Stimulated activated CD8-positive, alpha-beta memory T cell treated with anti-CD3 and anti-CD28 coated beads, Interleukin-2, amount 100 ng/mL, for 1 hour (primary cell): ENCODE results near the gene CD6.

Experiments
- DNase-seq, 2 donors: peaks; one replicate each; pipeline ENCODE4 v3.0.0-alpha.2; 2020; ENCODE audit warnings: low read depth in 2 of 2

Gene CD6, protein sequence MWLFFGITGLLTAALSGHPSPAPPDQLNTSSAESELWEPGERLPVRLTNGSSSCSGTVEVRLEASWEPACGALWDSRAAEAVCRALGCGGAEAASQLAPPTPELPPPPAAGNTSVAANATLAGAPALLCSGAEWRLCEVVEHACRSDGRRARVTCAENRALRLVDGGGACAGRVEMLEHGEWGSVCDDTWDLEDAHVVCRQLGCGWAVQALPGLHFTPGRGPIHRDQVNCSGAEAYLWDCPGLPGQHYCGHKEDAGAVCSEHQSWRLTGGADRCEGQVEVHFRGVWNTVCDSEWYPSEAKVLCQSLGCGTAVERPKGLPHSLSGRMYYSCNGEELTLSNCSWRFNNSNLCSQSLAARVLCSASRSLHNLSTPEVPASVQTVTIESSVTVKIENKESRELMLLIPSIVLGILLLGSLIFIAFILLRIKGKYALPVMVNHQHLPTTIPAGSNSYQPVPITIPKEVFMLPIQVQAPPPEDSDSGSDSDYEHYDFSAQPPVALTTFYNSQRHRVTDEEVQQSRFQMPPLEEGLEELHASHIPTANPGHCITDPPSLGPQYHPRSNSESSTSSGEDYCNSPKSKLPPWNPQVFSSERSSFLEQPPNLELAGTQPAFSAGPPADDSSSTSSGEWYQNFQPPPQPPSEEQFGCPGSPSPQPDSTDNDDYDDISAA

DNA sequence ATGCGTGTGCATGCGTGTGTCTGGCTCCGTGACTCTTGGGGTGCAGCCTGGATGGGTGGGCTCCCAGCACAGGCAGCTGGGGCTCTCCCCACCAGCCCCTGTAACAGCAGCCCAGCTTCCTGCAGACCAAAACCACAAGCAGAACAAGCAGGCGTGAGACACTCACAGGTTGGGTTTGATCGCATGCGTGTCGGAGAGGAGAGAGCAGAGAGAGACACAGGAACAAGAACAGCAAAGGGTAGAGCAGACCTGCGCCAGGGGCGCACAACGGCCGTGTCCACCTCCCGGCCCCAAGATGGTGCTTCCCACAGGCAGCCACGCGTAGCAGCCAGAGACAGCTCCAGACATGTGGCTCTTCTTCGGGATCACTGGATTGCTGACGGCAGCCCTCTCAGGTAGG is at the start of gene CD6:
TSS of gene CD6 (plus strand) at position 161 of the 400 bp plus-strand sequence. CDS start at position 347, 186 bp downstream.
- DNase-seq = no peak

DNA sequence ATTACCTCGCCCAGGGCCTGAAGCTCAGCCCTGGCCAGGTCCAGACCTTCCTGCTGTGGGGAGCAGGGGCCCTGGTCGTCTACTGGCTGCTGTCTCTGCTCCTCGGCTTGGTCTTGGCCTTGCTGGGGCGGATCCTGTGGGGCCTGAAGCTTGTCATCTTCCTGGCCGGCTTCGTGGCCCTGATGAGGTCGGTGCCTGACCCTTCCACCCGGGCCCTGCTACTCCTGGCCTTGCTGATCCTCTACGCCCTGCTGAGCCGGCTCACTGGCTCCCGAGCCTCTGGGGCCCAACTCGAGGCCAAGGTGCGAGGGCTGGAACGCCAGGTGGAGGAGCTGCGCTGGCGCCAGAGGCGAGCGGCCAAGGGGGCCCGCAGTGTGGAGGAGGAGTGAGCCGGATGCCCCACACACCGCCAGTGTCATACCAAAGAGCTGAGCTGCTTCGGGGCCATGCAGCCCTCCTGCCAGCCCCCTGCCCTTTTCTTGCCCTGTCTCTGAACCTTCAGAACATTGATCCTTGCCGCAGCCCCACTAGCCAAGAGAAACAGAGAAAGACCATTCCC is 49.6 kb upstream of the CD6 start:
- DNase-seq = no peak

DNA sequence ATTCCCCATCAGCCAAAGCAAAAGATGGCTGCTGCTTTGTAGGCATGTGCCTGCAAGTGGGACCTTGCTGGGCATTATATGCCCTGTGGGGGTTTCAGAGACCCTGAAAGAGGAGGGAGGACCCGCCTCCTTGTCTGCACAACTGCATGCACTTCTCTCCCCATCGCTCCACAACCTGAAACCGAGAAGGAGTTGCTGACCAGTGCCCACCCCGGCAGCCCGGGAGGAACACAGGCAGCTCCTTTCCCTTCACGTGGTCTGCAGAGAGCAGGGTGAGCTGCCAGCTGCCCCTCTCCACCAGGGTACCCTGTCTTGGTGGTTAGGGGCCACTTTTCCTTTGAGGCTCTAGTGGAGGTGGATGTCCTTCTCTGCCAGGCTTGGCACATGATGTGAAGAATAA is 48.6 kb upstream of the CD6 start:
- DNase-seq = no peak

DNA sequence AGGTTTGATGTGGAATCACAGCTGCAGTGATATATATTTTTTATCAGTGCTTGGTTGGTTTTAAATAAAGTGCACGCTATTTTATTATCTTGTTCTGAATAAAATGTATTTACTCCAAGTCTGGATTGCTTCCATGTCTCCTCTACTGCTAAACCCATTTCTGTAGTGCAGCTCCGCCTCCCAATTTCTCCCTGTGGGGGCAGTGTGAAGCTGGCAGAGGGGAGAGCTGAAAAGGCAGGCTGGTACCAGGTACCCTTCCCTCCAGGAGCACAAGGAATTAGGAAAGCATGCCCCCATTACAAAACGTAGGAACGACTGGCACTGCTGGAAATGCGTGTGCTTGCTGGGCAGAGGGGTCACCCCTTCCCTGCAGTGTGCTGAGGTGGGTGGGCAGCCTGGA is 48.2 kb upstream of the CD6 start:
- no peak for DNase-seq

DNA sequence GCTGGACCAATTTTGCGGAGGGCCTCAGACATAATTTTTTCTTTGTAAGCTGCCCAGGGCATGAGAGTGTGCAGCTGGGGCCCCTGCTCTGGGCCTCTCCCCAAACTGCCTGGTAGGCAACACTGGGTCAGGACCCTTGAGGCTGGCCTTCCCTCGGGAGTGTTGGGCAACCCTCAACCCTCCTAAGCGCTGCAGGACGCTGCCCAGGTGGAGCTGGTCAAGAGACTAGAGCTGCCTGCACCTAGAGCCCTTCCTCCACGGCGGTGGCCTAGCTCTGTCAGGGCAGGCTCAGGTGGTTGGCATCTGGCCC is 47.7 kb upstream of the CD6 start:
- no peak for DNase-seq

DNA sequence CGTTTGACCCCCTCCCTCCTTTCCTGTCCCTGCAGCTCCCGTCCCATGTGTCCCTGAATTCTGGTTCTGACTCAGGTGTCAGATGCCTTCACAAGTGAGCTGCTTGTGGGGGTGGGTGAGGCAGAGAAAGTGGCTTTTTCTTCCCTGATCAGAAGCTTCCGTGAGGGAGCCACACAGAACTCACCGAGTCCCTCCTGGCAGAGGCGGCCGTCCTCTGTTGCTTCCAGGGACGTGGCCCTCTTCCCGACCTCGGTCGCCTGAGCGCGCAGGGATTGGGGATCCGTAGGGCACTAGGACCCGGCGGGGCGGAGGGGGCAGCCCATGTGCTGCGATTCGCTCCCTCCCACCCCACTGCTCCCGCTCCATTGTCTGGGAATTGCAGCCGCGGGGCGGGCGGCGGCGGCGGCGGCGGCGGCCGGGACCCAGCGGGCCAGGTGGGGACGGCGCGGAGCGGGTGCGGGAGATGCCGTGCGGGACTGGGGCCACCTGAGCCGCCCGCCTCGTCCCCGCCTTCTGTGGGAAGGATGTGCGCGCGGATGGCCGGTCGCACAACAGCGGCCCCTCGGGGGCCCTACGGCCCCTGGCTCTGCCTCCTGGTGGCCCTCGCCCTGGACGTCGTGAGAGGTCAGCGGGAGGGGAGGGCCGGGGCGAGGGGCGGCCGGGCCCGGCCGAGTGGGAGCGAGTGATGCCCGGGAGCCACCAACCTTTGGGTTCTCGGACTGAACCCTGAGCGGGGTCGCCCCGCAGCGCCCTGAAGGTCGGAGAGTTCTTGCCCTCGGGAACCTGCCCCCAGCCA is 47.2 kb upstream of the CD6 start, which contains the start of gene TMEM132A:
TSS of gene TMEM132A (plus strand) at position 351 of the 796 bp plus-strand sequence. CDS start at position 525, 174 bp downstream.
- DNase-seq = no peak

DNA sequence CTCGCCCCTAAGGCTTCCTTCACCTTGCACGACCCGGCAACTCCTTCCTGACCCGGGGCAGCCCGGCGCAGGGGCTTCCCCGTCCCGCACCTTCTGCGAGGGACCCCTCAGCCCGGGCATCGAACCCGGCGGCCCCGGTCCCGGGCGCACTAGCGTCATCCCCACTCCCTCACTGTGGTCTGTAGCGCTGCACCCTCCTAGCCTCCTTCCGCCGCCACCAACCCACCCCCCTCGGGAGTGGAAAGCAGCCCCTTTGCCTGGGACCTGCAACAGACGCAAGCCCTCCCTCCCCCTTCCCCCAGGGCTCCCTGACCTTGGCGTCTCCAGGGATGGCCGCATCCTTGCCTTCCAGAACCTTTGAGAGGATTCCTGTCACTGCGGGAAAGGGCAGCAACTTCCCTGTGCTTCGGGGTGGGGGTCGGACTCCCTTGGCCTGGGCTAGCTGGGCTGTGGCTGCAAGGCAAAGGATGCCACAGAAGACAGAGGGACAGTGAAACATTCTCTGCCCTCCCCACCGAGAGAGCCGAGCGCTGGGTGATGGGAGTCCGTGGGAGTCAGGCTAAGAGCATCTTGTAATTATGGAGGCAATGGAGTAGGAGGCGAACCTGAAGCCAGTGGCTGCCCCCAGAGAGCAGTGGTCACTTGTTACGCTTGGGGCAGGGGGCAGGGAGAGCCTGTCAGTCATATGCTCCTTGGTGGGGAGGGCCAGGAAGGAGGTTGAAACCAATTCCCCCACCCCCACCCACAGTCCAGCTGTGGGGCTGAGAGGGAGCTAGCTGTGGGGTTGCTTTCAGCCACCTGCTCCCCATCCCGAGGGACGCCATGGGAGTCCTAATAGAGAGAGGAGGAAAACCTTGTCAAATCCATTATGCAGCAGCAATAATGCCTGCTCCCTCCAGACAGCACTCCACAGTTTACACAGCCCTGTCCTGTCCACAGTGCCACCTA is 46.3 kb upstream of the CD6 start:
- DNase-seq = no peak

DNA sequence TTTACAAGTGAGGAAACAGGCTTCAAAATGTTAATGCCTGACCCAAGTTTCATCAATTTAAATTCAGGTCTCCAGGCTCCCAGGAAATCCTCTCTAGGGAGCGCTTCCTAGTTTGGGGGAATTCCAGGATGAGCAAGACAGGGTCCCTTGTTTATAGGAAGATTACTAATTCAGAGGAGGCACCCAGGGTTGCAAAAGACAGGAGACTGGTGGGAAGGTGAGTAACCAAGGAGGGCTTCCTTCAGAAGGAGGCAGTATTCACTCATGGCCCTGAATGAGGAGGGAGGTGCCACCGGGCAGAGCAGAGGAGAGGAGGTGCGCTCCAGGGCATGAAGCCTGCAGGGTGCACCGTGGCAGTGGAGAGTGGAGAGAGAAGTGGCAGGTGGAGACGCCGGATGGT is 45.6 kb upstream of the CD6 start:
- no peak for DNase-seq

DNA sequence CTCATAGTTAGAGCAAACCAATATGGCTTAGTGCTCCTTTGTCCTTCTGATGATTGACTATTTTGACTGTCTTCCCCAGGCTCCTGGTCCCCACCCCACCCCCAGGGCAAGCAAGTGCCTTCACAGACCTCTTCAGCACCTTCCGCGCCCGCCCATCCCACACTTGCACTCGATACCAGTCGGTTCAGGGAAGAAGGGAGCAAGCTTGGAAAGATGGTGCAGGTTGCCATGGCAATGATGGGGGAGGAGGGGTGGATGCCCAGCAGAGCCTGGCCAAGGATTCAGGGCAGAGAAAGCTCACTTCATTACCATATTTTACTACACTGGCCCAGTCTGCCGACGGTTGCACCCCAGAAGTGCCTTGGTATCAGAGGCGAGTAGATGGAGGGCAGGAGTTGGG is 45.0 kb upstream of the CD6 start:
- no peak for DNase-seq

DNA sequence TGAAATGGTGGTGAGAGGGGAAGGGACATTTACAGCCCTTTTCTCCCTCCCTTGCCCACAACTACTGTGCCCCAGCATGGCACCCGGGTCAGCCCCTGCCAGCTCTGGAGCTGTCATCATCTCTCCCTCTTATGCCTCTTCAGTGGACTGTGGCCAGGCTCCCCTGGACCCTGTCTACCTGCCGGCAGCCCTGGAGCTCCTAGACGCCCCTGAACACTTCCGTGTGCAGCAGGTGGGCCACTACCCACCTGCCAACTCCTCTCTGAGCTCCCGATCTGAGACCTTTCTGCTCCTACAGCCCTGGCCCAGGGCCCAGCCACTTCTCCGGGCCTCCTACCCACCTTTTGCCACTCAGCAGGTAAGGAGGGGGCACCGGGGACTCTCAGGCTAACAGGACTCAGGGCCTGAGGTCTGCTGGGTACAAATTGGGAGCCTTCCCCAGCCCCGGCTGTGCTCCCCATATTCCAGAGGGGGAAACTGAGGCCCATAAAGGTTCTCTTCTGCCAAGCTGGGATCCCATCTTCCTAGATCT is 44.4 kb upstream of the CD6 start:
- DNase-seq = no peak

DNA sequence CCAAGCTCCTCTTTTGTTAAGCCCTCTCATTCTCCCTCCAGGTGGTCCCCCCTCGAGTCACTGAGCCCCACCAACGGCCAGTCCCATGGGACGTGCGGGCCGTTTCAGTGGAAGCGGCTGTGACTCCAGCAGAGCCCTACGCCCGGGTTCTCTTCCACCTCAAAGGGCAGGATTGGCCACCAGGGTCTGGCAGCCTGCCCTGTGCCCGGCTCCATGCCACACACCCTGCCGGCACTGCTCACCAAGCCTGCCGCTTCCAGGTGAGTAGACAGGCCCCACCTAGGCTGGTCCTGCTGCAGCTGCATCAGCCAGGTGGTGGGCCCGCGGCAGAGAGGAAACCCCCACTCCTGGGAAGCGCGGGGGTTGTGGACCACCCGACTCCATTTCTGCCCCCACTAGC is 43.9 kb upstream of the CD6 start:
- no peak for DNase-seq

DNA sequence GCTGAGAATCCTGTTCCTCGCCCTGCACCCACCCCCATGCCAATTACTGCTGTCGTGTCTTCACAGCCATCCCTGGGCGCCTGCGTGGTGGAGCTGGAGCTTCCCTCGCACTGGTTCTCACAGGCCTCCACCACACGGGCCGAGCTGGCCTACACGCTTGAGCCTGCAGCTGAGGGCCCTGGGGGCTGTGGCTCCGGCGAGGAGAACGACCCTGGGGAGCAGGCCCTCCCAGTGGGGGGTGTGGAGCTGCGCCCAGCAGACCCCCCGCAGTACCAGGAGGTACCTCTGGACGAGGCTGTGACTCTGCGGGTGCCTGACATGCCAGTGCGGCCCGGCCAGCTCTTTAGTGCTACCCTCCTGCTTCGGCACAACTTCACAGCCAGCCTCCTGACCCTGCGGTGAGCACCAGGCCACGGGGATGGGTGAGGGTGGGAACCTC is 42.9 kb upstream of the CD6 start:
- DNase-seq = no peak

DNA sequence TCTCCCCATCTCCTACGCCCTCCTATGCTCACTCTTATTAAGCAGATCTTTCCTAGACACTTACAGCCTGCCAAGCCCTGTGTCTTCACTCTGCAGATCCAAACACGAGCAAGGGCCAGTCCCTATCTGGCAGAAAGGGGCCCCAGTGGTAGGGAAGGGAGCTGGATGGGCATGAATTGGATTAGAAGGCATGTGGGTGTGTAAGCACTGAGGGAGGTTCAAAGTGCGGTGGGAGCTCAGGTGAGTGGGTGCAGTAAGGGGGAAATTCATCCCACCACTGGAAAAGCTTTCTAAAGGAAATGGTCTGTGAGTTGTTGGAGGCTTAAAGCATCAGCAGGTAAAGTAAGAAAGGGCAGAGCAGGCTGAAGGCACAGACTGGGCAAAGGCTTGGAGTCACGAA is 41.7 kb upstream of the CD6 start:
- DNase-seq = no peak

DNA sequence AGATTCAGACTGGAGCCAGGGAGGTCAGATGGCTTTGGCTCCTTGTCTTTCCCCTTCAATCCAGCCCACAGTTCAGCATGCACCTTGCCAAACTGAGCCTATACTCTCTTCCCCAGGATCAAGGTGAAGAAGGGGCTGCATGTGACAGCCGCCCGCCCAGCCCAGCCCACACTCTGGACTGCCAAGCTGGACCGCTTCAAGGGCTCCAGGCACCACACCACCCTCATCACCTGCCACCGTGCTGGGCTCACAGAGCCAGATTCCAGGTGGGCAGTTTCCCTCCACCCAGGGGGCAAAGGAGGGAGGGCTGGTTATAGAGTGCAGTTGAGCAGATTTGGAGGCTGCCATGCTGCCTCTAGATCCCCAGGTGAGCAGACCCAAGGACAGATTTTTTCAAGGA is 41.1 kb upstream of the CD6 start:
- DNase-seq = no peak

DNA sequence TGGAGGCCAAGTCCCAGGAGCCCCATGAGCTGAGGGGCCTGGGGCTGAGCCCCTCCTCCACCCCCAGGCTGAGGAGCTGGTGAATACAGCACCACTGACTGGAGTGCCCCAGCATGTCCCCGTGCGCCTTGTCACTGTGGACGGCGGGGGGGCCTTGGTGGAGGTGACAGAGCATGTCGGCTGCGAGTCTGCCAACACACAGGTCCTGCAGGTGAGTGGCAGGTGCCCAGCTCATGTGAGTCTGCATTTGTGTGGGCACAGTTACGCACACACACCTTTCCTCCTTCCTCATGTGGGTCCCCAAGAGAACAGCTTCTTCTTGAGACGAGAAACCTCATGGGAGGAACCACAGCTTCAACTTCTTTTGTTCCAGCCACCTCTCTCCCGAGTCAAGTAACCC is 39.6 kb upstream of the CD6 start:
- no peak for DNase-seq

DNA sequence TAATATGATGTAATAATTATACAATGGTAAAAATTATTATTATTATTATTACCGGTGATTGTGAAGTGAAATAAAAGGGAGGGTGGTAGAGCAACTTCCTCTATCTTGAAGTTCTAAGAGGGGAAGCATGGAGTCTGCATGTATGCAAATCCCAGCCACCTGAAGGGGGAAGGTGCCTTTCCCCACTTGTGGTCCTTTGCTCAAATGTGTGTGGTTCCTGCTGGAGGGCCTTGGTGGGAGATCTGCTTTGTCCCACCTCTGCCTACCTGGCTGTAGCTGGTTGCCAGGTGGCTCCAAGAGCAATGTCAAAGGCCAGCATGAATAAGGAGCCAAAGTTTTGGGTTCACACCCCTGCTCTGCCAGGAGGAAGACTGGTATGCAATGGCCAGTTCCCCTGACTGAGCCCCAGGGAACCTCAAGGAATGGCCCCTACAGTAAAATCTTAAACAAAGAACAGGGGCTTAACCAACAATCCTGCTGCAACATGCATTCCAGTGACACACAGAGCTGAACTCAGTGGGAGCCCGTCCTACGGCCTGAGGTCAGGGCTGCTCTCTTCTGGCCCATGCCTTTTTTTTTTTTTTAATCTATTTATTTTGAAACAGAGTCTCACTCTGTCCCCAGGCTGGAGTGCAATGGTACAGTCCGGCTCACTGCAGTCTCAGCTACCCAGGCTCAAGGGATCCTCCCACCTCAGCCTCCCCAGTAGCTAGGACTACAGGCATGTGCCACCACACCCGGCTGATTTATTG is 38.7 kb upstream of the CD6 start:
- no peak for DNase-seq

DNA sequence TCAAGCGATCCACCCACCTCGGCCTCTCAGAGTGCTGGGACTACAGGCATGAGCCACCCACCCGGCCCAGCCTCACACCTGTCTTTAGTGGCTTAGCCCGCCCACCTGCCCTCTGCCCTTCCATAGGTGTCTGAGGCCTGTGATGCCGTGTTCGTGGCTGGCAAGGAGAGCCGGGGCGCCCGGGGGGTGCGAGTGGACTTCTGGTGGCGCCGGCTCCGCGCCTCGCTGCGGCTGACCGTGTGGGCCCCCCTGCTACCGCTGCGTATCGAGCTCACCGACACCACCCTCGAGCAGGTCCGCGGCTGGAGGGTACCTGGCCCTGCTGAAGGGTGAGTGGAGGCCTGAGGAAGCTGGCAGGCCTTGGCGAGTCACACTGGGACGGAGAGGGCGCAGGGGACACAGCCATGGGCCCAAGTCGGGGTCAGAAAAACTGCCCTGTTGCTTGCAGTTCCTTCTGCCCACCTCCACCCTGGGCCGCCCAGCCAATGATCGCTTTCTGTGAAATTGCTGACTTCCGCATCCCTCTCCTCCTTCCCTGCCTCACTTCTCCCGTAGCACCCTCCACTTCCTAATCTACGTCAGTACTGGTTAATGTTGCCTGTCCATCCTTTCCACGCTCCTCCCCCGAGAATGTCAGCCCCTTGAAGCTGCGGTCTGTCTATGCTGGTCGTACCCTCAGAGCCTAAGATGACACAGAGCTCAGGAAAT is 37.9 kb upstream of the CD6 start:
- DNase-seq = no peak

DNA sequence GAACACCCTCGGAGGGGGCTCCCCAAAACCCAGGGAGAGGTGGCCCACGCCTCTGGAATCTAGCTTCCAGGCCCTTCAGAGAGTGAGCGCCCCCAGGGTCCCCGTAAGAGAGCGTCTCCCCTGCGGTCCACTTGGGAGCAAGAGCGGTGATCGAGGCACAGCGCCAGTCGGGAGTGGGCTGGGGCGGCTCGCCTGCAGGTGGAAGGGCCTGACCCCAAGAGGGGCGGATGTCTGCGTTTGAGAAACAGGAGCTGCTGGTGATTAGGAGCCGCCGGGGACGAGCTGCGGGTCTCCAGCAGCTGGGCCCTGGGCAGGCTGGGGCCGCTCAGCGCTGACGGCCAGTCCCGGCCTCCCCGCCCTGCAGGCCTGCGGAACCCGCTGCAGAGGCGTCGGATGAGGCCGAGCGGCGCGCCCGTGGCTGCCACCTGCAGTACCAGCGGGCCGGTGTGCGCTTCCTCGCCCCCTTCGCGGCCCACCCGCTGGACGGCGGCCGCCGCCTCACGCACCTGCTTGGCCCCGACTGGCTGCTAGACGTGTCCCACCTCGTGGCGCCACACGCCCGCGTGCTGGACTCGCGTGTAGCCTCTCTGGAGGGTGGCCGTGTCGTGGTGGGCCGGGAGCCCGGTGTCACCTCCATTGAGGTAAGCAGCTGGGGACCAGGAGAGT is 37.2 kb upstream of the CD6 start:
- no peak for DNase-seq
